ENCODE data around the gene PCTP.

DNA sequence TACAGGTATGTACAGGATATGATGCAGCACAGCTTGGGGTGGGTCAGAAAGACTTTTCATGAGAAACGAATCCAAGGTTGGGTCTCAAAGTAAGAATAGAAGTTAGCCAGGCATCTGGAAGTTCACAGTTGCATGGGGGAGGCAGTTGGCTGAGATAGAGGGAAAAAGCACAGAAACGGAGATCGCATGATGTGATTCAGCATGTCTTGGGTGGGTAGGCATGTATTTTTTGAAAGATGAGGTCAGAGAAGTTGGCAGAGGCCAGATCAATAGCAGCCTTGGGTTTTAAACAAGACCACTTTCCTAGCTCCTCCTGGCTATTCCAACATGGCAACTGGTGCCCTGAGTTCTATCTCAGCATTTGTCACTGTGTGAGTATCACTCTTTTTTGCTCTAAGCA lies 67.2 kb downstream of the PCTP start:
- TF ChIP-seq, protein P1, sequence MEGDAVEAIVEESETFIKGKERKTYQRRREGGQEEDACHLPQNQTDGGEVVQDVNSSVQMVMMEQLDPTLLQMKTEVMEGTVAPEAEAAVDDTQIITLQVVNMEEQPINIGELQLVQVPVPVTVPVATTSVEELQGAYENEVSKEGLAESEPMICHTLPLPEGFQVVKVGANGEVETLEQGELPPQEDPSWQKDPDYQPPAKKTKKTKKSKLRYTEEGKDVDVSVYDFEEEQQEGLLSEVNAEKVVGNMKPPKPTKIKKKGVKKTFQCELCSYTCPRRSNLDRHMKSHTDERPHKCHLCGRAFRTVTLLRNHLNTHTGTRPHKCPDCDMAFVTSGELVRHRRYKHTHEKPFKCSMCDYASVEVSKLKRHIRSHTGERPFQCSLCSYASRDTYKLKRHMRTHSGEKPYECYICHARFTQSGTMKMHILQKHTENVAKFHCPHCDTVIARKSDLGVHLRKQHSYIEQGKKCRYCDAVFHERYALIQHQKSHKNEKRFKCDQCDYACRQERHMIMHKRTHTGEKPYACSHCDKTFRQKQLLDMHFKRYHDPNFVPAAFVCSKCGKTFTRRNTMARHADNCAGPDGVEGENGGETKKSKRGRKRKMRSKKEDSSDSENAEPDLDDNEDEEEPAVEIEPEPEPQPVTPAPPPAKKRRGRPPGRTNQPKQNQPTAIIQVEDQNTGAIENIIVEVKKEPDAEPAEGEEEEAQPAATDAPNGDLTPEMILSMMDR (IDR thresholded peaks at IDR 0.05), result no peak
- TF ChIP-seq EP300 (IDR thresholded peaks at IDR 0.05) (no peak), POLR2A (IDR thresholded peaks at IDR 0.05) (no peak)
